GM06990 (cell line): ENCODE results near the gene TATDN2.

Experiments
- DNase-seq: peaks from one replicate; pipeline ENCODE4 v3.0.0-alpha.2; 2011; ENCODE audit not compliant: insufficient read length; ENCODE audit errors: extremely low read depth
- H3K27me3 ChIP-seq: replicated peaks from 2 replicates; pipeline ENCODE4 v1.6.0; 2011; ENCODE audit warnings: low read length; ENCODE audit not compliant: control insufficient read depth, insufficient read depth
- H3K36me3 ChIP-seq: 2 replicates; pipeline ENCODE4 v1.5.1; 2011; ENCODE audit warnings: low read length; ENCODE audit not compliant: control insufficient read depth, insufficient read depth
- H3K4me3 ChIP-seq: replicated peaks from 2 replicates; pipeline ENCODE4 v1.5.1; 2011; ENCODE audit warnings: low read depth, mild to moderate bottlenecking, control low read depth, low read length
- CTCF ChIP-seq: IDR thresholded peaks from 2 replicates; pipeline ENCODE4 v1.5.1; 2011; ENCODE audit warnings: low read length, control low read depth, mild to moderate bottlenecking, inconsistent platforms; ENCODE audit not compliant: insufficient read depth, poor library complexity, severe bottlenecking

TATDN2 gene

GRCh38 chr3:10306156-10306555, 57.9 kb downstream of the TATDN2 start:
- TF ChIP-seq CTCF: no peak
- Histone ChIP-seq H3K27me3 (no peaks in the 10 kb centered on the region), H3K4me3 (no peak overlapping the region), H3K36me3 (peaks cover 36% of the 10 kb centered on the region)
- no peak for DNase-seq

GRCh38 chr3:10308678-10309077, 60.4 kb downstream of the TATDN2 start:
- DNase-seq: no peak
- Histone ChIP-seq H3K4me3 (no peak overlapping the region), H3K36me3 (peaks cover 39% of the 10 kb centered on the region), H3K27me3 (no peaks in the 10 kb centered on the region)
- no peak for TF ChIP-seq CTCF

GRCh38 chr3:10309736-10310135, 61.5 kb downstream of the TATDN2 start:
- DNase-seq: no peak
- Histone ChIP-seq H3K27me3 (no peaks in the 10 kb centered on the region), H3K36me3 (peaks cover 29% of the 10 kb centered on the region), H3K4me3 (no peak overlapping the region)
- no peak for TF ChIP-seq CTCF

GRCh38 chr3:10310578-10310977, 62.3 kb downstream of the TATDN2 start:
- TF ChIP-seq CTCF: no peak
- Histone ChIP-seq H3K36me3 (peaks cover 29% of the 10 kb centered on the region), H3K4me3 (no peak overlapping the region), H3K27me3 (no peaks in the 10 kb centered on the region)
- no peak for DNase-seq

GRCh38 chr3:10311710-10312109, 63.5 kb downstream of the TATDN2 start:
- TF ChIP-seq CTCF: no peak
- no peaks in the 10 kb centered on the region for H3K27me3 ChIP-seq
- H3K36me3 ChIP-seq: peaks cover 31% of the 10 kb centered on the region
- H3K4me3 ChIP-seq: no peak overlapping the region
- DNase-seq: no peak

GRCh38 chr3:10312391-10312790, 64.1 kb downstream of the TATDN2 start:
- Histone ChIP-seq H3K27me3 (no peaks in the 10 kb centered on the region), H3K4me3 (no peak overlapping the region), H3K36me3 (peaks cover 33% of the 10 kb centered on the region)
- no peak for TF ChIP-seq CTCF
- DNase-seq: no peak
